Measurements from ENCODE around the gene PAK6. TPM values are rescaled to one million over a fixed set of nuclear protein-coding genes. Genes with fewer than 3 reads are reported as not detected.

PAK6 gene
- total and polyA plus RNA-seq, 9 of the 15 experiments (the other 6 are each of a cell fraction or from before 2014, with no cell fraction given), result 0.03 to 0.74 (median 0.16) TPM; not detected in 2

DNA sequence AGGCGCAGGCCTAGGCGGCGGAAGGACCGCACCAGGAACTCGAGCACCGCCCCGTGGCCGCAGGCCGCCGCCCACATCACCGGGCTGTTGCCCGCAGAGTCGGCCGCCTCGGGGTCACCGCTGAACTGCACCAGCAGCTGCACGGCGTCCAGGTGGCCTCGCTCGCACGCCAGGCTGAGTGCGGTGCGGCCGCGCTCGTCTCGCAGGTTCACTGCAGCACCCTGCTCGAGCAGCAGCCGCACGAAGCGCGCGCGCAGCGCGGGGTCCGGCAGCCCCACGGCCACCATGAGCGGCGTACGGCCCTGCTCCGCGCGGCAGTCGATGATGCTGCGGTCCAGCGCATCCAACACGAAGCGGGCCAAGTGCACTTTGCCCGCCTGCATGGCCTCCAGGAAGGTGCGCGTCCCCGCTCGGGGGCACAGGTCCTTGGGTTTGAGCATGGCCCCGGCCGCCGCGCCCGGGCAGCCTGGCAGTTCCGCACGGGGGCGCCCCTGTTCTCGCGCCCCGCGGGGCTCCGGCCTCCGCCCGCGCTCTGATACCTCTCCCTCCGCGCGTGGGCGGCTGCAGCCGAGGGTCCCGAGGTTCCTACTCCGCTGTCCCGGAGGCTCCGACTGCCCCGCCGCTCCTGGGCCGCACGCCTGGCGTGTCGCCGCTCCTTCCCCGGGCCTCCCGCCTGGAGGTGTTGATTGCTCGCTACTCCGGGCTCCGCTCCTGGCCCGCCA is 43.4 kb downstream of the PAK6 start (continued):
- TF ChIP-seq THAP12 (CRISPR knock-in tag; IDR thresholded peaks at IDR 0.05) (no peak; the same call in 1 of the 2 replicates), ZNF444 (CRISPR knock-in tag; IDR thresholded peaks at IDR 0.05) (no peak), NEUROD1 (IDR thresholded peaks at IDR 0.05; ENCODE audit: borderline replicate concordance, low read depth, low read length, partially characterized antibody) (no peak), ZC3H4 (CRISPR knock-in tag; IDR thresholded peaks at IDR 0.05; ENCODE audit: borderline replicate concordance) (no peak), ZNF3 (CRISPR knock-in tag; IDR thresholded peaks at IDR 0.05) (no peak), USF2 (CRISPR knock-in tag; IDR thresholded peaks at IDR 0.05) (no peak), ZNF41 (CRISPR knock-in tag; conservative IDR thresholded peaks at IDR 0.05) (no peak), CCAR2 (IDR thresholded peaks at IDR 0.05; ENCODE audit: low read depth, low read length) (no peak), RAD21 (CRISPR knock-in tag; conservative IDR thresholded peaks at IDR 0.05 in 1 of 2, IDR thresholded peaks at IDR 0.05 in 1 of 2) (peak; percentile 43 to 51), ETV6 (IDR thresholded peaks at IDR 0.05; ENCODE audit: borderline replicate concordance in 1 of 2, low read depth in 2 of 2, low read length in 1 of 2) (no peak), ETV6 (CRISPR knock-in tag; IDR thresholded peaks at IDR 0.05; ENCODE audit: borderline replicate concordance) (no peak), ZNF592 (IDR thresholded peaks at IDR 0.05) (0 out of 2 replicates have a peak, but pooled peaks have one; percentile 33)
- TF ChIP-seq, protein P1, sequence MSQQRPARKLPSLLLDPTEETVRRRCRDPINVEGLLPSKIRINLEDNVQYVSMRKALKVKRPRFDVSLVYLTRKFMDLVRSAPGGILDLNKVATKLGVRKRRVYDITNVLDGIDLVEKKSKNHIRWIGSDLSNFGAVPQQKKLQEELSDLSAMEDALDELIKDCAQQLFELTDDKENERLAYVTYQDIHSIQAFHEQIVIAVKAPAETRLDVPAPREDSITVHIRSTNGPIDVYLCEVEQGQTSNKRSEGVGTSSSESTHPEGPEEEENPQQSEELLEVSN (IDR thresholded peaks at IDR 0.05; ENCODE audit: borderline replicate concordance in 1 of 2, extremely low read depth in 1 of 2, insufficient read depth in 1 of 2, insufficient read length in 1 of 2, low read depth in 1 of 2, low read length in 1 of 2, poor library complexity in 1 of 2, severe bottlenecking in 1 of 2), result peak; percentile 63 to 90
- TF ChIP-seq, protein P2, sequence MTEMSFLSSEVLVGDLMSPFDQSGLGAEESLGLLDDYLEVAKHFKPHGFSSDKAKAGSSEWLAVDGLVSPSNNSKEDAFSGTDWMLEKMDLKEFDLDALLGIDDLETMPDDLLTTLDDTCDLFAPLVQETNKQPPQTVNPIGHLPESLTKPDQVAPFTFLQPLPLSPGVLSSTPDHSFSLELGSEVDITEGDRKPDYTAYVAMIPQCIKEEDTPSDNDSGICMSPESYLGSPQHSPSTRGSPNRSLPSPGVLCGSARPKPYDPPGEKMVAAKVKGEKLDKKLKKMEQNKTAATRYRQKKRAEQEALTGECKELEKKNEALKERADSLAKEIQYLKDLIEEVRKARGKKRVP (CRISPR knock-in tag; IDR thresholded peaks at IDR 0.05), result no peak

All from K562 (cell line).